ENCODE measurements around the gene MICAL3.

- no peak for TF ChIP-seq POLR2AphosphoS5 (IDR thresholded peaks at IDR 0.05; ENCODE audit: low read depth)
- no peak for TF ChIP-seq CTCF (IDR thresholded peaks at IDR 0.05; ENCODE audit: insufficient read depth, low read length)
- no peak for TF ChIP-seq REST (IDR thresholded peaks at IDR 0.05; ENCODE audit: insufficient replicate concordance, low read depth)
- TF ChIP-seq GABPA (IDR thresholded peaks at IDR 0.05; ENCODE audit: low read depth) = no peak
- TF ChIP-seq SPI1 (IDR thresholded peaks at IDR 0.05; ENCODE audit: borderline replicate concordance, low read depth) = no peak
Measured at GRCh38 chr22:17782621-17783020, 241.7 kb downstream of the MICAL3 start.
